Suprapubic skin (tissue), 4 donors: ENCODE data around the gene PACS1. TPM values are rescaled to one million over a fixed set of nuclear protein-coding genes. Genes with fewer than 3 reads are reported as not detected.

ENCODE experiments used
- DNase-seq, 2 donors: peaks; one replicate each; pipeline ENCODE4 v3.0.0-alpha.2; 2019; ENCODE audit warnings: low spot score in 2 of 2
- H3K27ac ChIP-seq: fragments of 200-600 bp; sonication (generic); one replicate; pipeline ENCODE4 v1.5.1; 2019
- H3K27me3 ChIP-seq: fragments of 200-600 bp; sonication (generic); one replicate; pipeline ENCODE4 v1.5.1; 2019
- H3K36me3 ChIP-seq: fragments of 200-600 bp; sonication (generic); one replicate; pipeline ENCODE4 v1.5.1; 2019
- H3K4me1 ChIP-seq: fragments of 200-600 bp; sonication (generic); one replicate; pipeline ENCODE4 v1.5.1; 2019
- H3K4me3 ChIP-seq: fragments of 200-600 bp; sonication (generic); one replicate; pipeline ENCODE4 v1.5.1; 2019; ENCODE audit warnings: mild to moderate bottlenecking
- H3K9me3 ChIP-seq: fragments of 200-600 bp; sonication (generic); one replicate; pipeline ENCODE4 v1.5.1; 2019
- EP300 ChIP-seq: sonication (generic); formaldehyde crosslinking; IDR thresholded peaks from one replicate; pipeline ENCODE4 v1.6.1; 2017; ENCODE audit warnings: antibody characterized with exemption
- POLR2A ChIP-seq, 2 donors: fragments of 450-650 bp; IDR thresholded peaks; one replicate each; pipeline ENCODE4 v1.6.1; 2017; ENCODE audit warnings: antibody characterized with exemption in 2 of 2, mild to moderate bottlenecking in 2 of 2, moderate library complexity in 2 of 2
- POLR2AphosphoS5 ChIP-seq, 3 donors: sonication (generic); formaldehyde crosslinking; IDR thresholded peaks; one replicate each; pipeline ENCODE4 v1.6.1; 2017; ENCODE audit warnings: antibody characterized with exemption in 3 of 3
- WGBS: methylation state at CpG from one replicate; pipeline ENCODE4 v1.1.5; 2018; 5-methylcytosine and 5-hydroxymethylcytosine counted together
- total RNA-seq, 4 donors: library from RNA; depleted of rRNA; stranded (reverse); fragments of >200 nt; gene quantifications; one replicate each; pipeline ENCODE4 v1.1.0, GENCODE V29; 2016
- TF ChIP-seq, protein P1 (sequence below), 2 donors: fragments of 200-600 bp in 1 of 2; fragments of 450-650 bp in 1 of 2; sonication (generic) in 1 of 2; IDR thresholded peaks; one replicate each; pipeline ENCODE4 v1.5.1; 2016 to 2019; ENCODE audit warnings: antibody characterized with exemption in 2 of 2, mild to moderate bottlenecking in 1 of 2, moderate library complexity in 1 of 2

The PACS1 gene
- total RNA-seq, 4 donors from 2014 or later: 30.5 to 78.6 (median 41.8) TPM

DNA sequence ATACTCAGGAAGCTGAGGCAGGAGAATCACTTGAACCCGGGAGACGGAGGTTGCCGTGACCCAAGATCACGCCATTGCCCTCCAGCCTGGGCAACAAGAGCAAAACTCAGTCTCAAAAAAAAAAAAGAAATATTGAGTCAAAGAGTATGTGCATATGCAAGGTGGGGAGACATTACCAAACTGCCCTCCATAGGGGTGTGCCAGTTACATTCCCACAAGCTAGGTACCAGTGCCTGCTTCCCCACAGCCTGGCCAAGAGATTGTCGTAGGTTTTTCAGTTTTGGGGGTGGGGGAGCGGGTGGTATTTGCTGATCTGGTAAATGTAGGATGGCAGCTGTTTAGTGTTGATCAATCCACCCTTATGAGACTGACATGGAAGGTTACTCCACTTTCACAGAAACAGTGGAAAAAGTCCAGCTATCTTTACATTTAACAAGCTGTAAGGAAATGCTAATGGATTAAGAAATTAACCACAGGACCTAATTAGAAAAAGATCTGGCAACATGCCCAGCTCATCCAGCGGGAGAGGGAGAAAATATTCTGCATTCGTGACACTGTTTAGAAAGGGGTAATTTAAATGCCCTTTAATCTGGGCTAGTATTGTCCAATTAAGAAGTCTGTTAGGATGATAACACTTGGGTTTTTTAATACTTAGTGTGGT lies 89.4 kb downstream of the PACS1 start:
- TF ChIP-seq POLR2AphosphoS5 (IDR thresholded peaks at IDR 0.05) (no peak), EP300 (no peak), POLR2A (IDR thresholded peaks at IDR 0.05) (no peak)
- TF ChIP-seq, protein P1, sequence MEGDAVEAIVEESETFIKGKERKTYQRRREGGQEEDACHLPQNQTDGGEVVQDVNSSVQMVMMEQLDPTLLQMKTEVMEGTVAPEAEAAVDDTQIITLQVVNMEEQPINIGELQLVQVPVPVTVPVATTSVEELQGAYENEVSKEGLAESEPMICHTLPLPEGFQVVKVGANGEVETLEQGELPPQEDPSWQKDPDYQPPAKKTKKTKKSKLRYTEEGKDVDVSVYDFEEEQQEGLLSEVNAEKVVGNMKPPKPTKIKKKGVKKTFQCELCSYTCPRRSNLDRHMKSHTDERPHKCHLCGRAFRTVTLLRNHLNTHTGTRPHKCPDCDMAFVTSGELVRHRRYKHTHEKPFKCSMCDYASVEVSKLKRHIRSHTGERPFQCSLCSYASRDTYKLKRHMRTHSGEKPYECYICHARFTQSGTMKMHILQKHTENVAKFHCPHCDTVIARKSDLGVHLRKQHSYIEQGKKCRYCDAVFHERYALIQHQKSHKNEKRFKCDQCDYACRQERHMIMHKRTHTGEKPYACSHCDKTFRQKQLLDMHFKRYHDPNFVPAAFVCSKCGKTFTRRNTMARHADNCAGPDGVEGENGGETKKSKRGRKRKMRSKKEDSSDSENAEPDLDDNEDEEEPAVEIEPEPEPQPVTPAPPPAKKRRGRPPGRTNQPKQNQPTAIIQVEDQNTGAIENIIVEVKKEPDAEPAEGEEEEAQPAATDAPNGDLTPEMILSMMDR (IDR thresholded peaks at IDR 0.05): no peak
- WGBS: 70% methylated on average over 8 of the region's 8 CpGs
- no peaks in the 10 kb centered on the region for H3K9me3 ChIP-seq

DNA sequence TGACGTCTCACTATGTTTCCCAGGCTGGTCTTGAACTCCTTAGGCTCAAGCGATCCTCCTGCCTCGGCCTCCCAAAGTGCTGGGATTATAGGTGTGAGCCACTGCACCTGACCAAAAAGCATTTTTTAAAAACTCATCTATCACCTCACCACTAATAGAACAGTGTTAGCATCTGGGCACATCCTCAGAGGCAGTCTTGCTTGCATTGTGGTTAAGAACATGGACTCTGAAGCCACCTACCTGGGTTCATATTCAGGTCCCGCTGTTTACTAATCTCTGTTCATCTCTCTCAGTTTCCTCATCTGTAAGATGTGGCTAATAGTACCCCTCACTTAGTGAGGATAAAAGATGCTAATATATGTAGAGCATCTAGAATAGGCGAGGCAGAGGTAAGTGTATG lies 90.6 kb downstream of the PACS1 start:
- 83% methylated on average over 5 of the region's 5 CpGs for WGBS
- Histone ChIP-seq H3K27me3 (no peaks in the 10 kb centered on the region), H3K4me1 (peaks cover 8% of the 10 kb centered on the region), H3K36me3 (no peaks in the 10 kb centered on the region), H3K4me3 (no peak overlapping the region), H3K27ac (no peak overlapping the region), H3K9me3 (no peaks in the 10 kb centered on the region)
- no peak for DNase-seq
- TF ChIP-seq, protein P1 (IDR thresholded peaks at IDR 0.05): no peak
- TF ChIP-seq POLR2AphosphoS5 (IDR thresholded peaks at IDR 0.05) (no peak), EP300 (no peak), POLR2A (IDR thresholded peaks at IDR 0.05) (no peak)

More for the DNA sequence above, 89.4 kb downstream of the PACS1 start:
- H3K27me3 ChIP-seq: no peaks in the 10 kb centered on the region
- no peak for DNase-seq
- H3K4me3 ChIP-seq: no peak overlapping the region
- H3K36me3 ChIP-seq: no peaks in the 10 kb centered on the region
- no peak overlapping the region for H3K27ac ChIP-seq
- peaks cover 8% of the 10 kb centered on the region for H3K4me1 ChIP-seq

DNA sequence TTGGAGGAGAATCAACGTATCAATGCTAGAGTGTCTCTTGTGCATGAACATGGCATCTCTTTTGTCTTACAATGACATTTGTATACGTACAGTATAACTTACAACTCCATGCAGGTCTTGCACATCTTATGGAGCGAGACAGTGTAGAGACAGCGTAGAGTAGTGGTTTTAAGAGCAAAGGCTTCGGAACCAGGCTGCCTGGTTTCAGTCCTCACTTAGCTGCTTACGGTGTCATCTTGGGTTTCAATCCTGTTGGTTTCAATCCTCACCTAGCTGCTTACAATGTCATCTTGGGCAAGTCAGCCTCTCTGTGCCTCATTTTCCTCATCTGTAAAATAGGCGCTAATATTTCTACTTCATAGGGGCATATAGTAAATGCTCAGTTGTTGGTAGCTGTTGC lies 98.2 kb downstream of the PACS1 start:
- WGBS: 96% methylated on average over 7 of the region's 7 CpGs
- Histone ChIP-seq H3K4me1 (no peaks in the 10 kb centered on the region), H3K36me3 (no peaks in the 10 kb centered on the region), H3K27ac (no peak overlapping the region), H3K27me3 (no peaks in the 10 kb centered on the region), H3K4me3 (no peak overlapping the region), H3K9me3 (no peaks in the 10 kb centered on the region)
- no peak for TF ChIP-seq POLR2AphosphoS5 (IDR thresholded peaks at IDR 0.05)
- no peak for TF ChIP-seq POLR2A (IDR thresholded peaks at IDR 0.05)
- TF ChIP-seq EP300: no peak
- TF ChIP-seq, protein P1 (IDR thresholded peaks at IDR 0.05): no peak
- DNase-seq: no peak

DNA sequence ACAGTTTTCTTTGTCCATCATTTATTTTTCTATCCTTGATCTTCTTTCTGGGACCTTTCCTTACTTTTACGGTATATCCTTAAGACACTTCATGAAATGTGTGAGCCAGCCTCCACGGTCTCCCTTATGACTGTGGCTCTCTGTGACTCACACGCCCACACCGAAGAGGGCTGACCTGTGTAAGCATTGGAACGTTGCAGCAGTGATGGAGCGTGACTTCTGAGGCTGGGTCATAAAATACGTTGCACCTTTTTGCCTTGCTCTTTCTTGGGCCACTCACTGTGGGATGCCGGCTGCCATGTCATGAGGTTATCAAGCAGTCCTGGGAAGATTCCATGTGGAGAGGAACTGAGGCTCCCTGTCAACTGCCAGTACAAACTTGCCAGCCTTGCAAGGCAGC lies 102.1 kb downstream of the PACS1 start:
- WGBS: 85% methylated on average over 8 of the region's 8 CpGs
- H3K4me1 ChIP-seq: peaks cover 11% of the 10 kb centered on the region

DNA sequence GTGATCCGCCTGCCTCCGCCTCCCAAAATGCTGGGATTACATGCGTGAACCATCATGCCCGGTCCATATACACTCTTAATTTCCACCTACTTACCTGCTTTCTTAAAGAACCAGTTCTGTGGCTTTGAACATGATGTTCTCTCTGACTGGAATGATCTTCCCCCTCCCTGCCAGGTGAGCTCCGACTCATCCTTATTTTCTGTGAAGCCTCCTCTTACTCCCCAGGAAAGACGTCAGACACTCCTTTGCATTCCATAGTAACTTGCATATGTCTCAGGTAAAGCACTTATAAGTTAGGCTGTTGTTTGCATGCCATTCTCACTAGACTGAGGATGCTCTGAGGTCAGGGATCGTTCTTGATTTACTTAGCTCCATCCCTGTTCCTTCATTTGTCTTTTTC lies 106.6 kb downstream of the PACS1 start:
- TF ChIP-seq POLR2AphosphoS5 (IDR thresholded peaks at IDR 0.05) (no peak), POLR2A (IDR thresholded peaks at IDR 0.05) (no peak)
- H3K36me3 ChIP-seq: no peaks in the 10 kb centered on the region
- WGBS: 55% methylated on average over 7 of the region's 7 CpGs
- H3K4me1 ChIP-seq: peaks cover 17% of the 10 kb centered on the region
- no peak for DNase-seq
- no peaks in the 10 kb centered on the region for H3K9me3 ChIP-seq
- H3K27me3 ChIP-seq: no peaks in the 10 kb centered on the region
- peak overlapping the region; percentile 19 for H3K27ac ChIP-seq
- H3K4me3 ChIP-seq: no peak overlapping the region

More for the DNA sequence above, 102.1 kb downstream of the PACS1 start:
- Histone ChIP-seq H3K36me3 (no peaks in the 10 kb centered on the region), H3K27me3 (no peaks in the 10 kb centered on the region), H3K27ac (no peak overlapping the region), H3K9me3 (no peaks in the 10 kb centered on the region), H3K4me3 (no peak overlapping the region)
- TF ChIP-seq POLR2AphosphoS5 (IDR thresholded peaks at IDR 0.05) (no peak), EP300 (no peak), POLR2A (IDR thresholded peaks at IDR 0.05) (no peak)
- TF ChIP-seq, protein P1 (IDR thresholded peaks at IDR 0.05): no peak
- no peak for DNase-seq
